HepG2 (cell line): ENCODE measurements around the gene JUND. TPM values are rescaled to one million over a fixed set of nuclear protein-coding genes. Genes with fewer than 3 reads are reported as not detected.

Experiments
- E2F1 ChIP-seq: sonication (generic); formaldehyde crosslinking; IDR thresholded peaks from 2 replicates; pipeline ENCODE4 v1.5.0; 2020; ENCODE audit warnings: missing genetic modification reagents
- FOSL2 ChIP-seq: sonication (generic); formaldehyde crosslinking; IDR thresholded peaks from 2 replicates; pipeline ENCODE4 v1.4.0; 2020; ENCODE audit warnings: missing genetic modification reagents
- GABPB1 ChIP-seq: IDR thresholded peaks from 2 replicates; pipeline ENCODE4 v1.6.1; 2016; ENCODE audit warnings: mild to moderate bottlenecking, missing genetic modification reagents, moderate library complexity, missing compliant biosample characterization
- HDAC1 ChIP-seq: sonication (generic); formaldehyde crosslinking; IDR thresholded peaks from 2 replicates; pipeline ENCODE4 v1.5.1; 2020; ENCODE audit warnings: mild to moderate bottlenecking, missing genetic modification reagents
- HNF1A ChIP-seq, 2 experiments: sonication (generic) in 1 of 2; formaldehyde crosslinking in 1 of 2; IDR thresholded peaks; 2 replicates each; pipeline versions ENCODE4 v1.4.0 to v1.6.1; 2016 to 2020; ENCODE audit warnings: borderline replicate concordance in 1 of 2, low read depth in 1 of 2, mild to moderate bottlenecking in 1 of 2, missing genetic modification reagents in 1 of 2
- JUNB ChIP-seq: sonication (generic); formaldehyde crosslinking; IDR thresholded peaks from 2 replicates; pipeline ENCODE4 v1.8.0; 2022; ENCODE audit warnings: missing genetic modification reagents, mild to moderate bottlenecking, borderline replicate concordance
- MLLT10 ChIP-seq: sonication (generic); formaldehyde crosslinking; IDR thresholded peaks from 2 replicates; pipeline ENCODE4 v1.4.0; 2020; ENCODE audit warnings: missing genetic modification reagents
- MNT ChIP-seq: fragments of 450-650 bp; IDR thresholded peaks from 2 replicates; pipeline ENCODE4 v1.6.1; 2016
- POLR2AphosphoS5 ChIP-seq: IDR thresholded peaks from 2 replicates; pipeline ENCODE4 v1.6.1; 2012; ENCODE audit warnings: low read depth, low read length
- SIX4 ChIP-seq: sonication (generic); formaldehyde crosslinking; IDR thresholded peaks from 2 replicates; pipeline ENCODE4 v1.4.0; 2020; ENCODE audit warnings: missing genetic modification reagents
- SRSF1 ChIP-seq: fragments of 200-400 bp; formaldehyde crosslinking; optimal IDR thresholded peaks from 2 replicates; pipeline ENCODE3; 2017; ENCODE audit warnings: mild to moderate bottlenecking, low read depth, low read length, moderate library complexity
- SYNCRIP ChIP-seq: fragments of 200-400 bp; formaldehyde crosslinking; IDR thresholded peaks from 2 replicates; pipeline ENCODE4 v1.6.1; 2018; ENCODE audit warnings: mild to moderate bottlenecking, low read depth, low read length; ENCODE audit not compliant: insufficient read depth
- THAP11 ChIP-seq: IDR thresholded peaks from 2 replicates; pipeline ENCODE4 v1.6.1; 2016; ENCODE audit warnings: missing biosample characterization, missing genetic modification reagents
- THAP7 ChIP-seq: sonication (generic); formaldehyde crosslinking; IDR thresholded peaks from 2 replicates; pipeline ENCODE4 v1.8.1; 2023; ENCODE audit warnings: mild to moderate bottlenecking, missing genetic modification reagents
- ZNF513 ChIP-seq: sonication (generic); formaldehyde crosslinking; conservative IDR thresholded peaks from 2 replicates; pipeline ENCODE4 v1.5.0; 2020; ENCODE audit warnings: missing genetic modification reagents
- ZNF724P ChIP-seq: sonication (generic); formaldehyde crosslinking; IDR thresholded peaks from 2 replicates; pipeline ENCODE4 v1.8.0; 2022; ENCODE audit warnings: missing genetic modification reagents, borderline replicate concordance
- polyA plus RNA-seq, 8 experiments: library from polyadenylated mRNA; depleted of rRNA in 3 of 8; stranded (reverse) in 7 of 8; unstranded in 1 of 8; fragments of >200 nt; fragmentation: Illumina TruSeq in 4 of 8; extraction: Trizol in 4 of 8; gene quantifications; 2 replicates each; pipeline versions ENCODE4 v1.2.1 to v1.2.3, GENCODE V29; 2011 to 2016; ENCODE audit warnings: low read depth in 4 of 8, missing spikeins in 1 of 8, mixed read lengths in 1 of 8; ENCODE audit not compliant: insufficient read depth in 1 of 8
- total RNA-seq, 5 experiments: library from RNA; depleted of rRNA; stranded (reverse); fragments of >200 nt; fragmentation: Illumina TruSeq; extraction: Trizol; gene quantifications; 2 replicates each; pipeline ENCODE4 v1.2.3, GENCODE V29; 2016; ENCODE audit warnings: low read depth in 1 of 5

Gene JUND
- total and polyA plus RNA-seq, 2 of the 13 experiments (the other 11 are each of a cell fraction or from before 2014, with no cell fraction given) = 41.2 to 59.8 TPM

- TF ChIP-seq SRSF1 = peak; percentile 1
- no peak for TF ChIP-seq JUNB (CRISPR knock-in tag)
- peak; percentile 24; the same call in 1 of the 2 replicates for TF ChIP-seq HDAC1 (CRISPR knock-in tag)
- no peak for TF ChIP-seq ZNF513
- TF ChIP-seq HNF1A (IDR thresholded peaks at IDR 0.05; ENCODE audit: low read depth) = no peak
- TF ChIP-seq HNF1A (CRISPR knock-in tag; IDR thresholded peaks at IDR 0.05; ENCODE audit: borderline replicate concordance) = no peak; the same call in 1 of the 2 replicates
- TF ChIP-seq SIX4 (CRISPR knock-in tag) = no peak
- peak; percentile 61; the same call in 1 of the 2 replicates for TF ChIP-seq POLR2AphosphoS5
- 0 out of 2 replicates have a peak, but pooled peaks have one; percentile 73 for TF ChIP-seq THAP7 (CRISPR knock-in tag)
- TF ChIP-seq MNT = no peak
- peak; percentile 47; the same call in 1 of the 2 replicates for TF ChIP-seq GABPB1 (CRISPR knock-in tag)
- TF ChIP-seq MLLT10 (CRISPR knock-in tag) = no peak
- TF ChIP-seq ZNF724P (CRISPR knock-in tag) = no peak
- TF ChIP-seq E2F1 = peak; percentile 40; the same call in 1 of the 2 replicates
- TF ChIP-seq FOSL2 = peak; percentile 47; the same call in 1 of the 2 replicates
- no peak for TF ChIP-seq SYNCRIP
- peak; percentile 48; the same call in 1 of the 2 replicates for TF ChIP-seq THAP11 (CRISPR knock-in tag)
Measured at GRCh38 chr19:18279516-18280246, 1.7 kb downstream of the JUND start (continued).
